K562 (cell line): Measurements from ENCODE around the gene SRCAP. TPM values are rescaled to one million over a fixed set of nuclear protein-coding genes. Genes with fewer than 3 reads are reported as not detected.

Experiments used
- ATAC-seq: fragments of 200-7000 bp; cut with Tn5 transposase; 3 replicates; pipeline ENCODE4 v1.9.1; 2020; ENCODE audit warnings: moderate library complexity
- BruUV-seq: library from RNA; stranded (reverse); fragments of 400-500 nt; replicated peaks from 2 replicates; lab custom pipeline; 2021; lab: Mats Ljungman, UMichigan
- CTCF ChIA-PET: fragments of 300-600 bp; formaldehyde crosslinking; extraction: SDS; loops from one replicate; lab custom pipeline; 2021; ENCODE audit warnings: low intra/inter-chr PET ratio; lab: Yijun Ruan, JAX
- POLR2A ChIA-PET: fragments of 300-600, 350-650 bp; sonication (Branson Sonifier 250); formaldehyde crosslinking; extraction: SDS; loops from one replicate; lab custom pipeline; 2021; ENCODE audit warnings: antibody characterized with exemption, inconsistent platforms; lab: Yijun Ruan, JAX
- DNase-seq, 4 experiments: peaks; one replicate each; pipeline versions ENCODE4 v3.0.0 to v3.0.0-alpha.2; 2011 to 2018; ENCODE audit warnings: low spot score in 3 of 4, mixed read lengths in 3 of 4; ENCODE audit errors: extremely low read depth in 1 of 4
- FAIRE-seq: peaks from 2 replicates; lab custom pipeline; 2011; peaks lifted over from hg19 to GRCh38; lab: Jason Lieb, UNC
- H2AFZ ChIP-seq: 2 replicates; pipeline ENCODE4 v1.6.0; 2011; ENCODE audit warnings: low read depth, low read length, control low read depth, inconsistent platforms
- H3K27ac ChIP-seq: fragments of 200-600 bp; 3 replicates; pipeline ENCODE4 v1.8.0; 2011; ENCODE audit warnings: low read depth, mild to moderate bottlenecking, control low read depth, inconsistent platforms, low read length, moderate library complexity, mixed read lengths; ENCODE audit errors: extremely low read depth
- H3K27me3 ChIP-seq, 2 experiments: fragments of 300-600 bp in 1 of 2; 2 replicates in 1 of 2; 3 replicates in 1 of 2; pipeline versions ENCODE4 v1.6.0 to v1.8.0; 2011; ENCODE audit warnings: inconsistent platforms in 2 of 2, low read length in 2 of 2, mild to moderate bottlenecking in 1 of 2, mixed read lengths in 1 of 2, moderate library complexity in 1 of 2; ENCODE audit not compliant: control insufficient read depth in 2 of 2, insufficient read depth in 2 of 2
- H3K36me3 ChIP-seq: fragments of 300-600 bp; 3 replicates; pipeline ENCODE4 v1.8.0; 2011; ENCODE audit warnings: mild to moderate bottlenecking, low read length, inconsistent platforms; ENCODE audit not compliant: control insufficient read depth, insufficient read depth
- H3K4me1 ChIP-seq, 2 experiments: fragments of 200-600 bp in 1 of 2; replicated peaks in 1 of 2; 2 replicates in 1 of 2; 3 replicates in 1 of 2; pipeline versions ENCODE4 v1.5.1 to v1.8.0; 2011; ENCODE audit warnings: inconsistent platforms in 2 of 2, low read length in 2 of 2, mild to moderate bottlenecking in 1 of 2, mixed read lengths in 1 of 2, moderate library complexity in 1 of 2; ENCODE audit not compliant: control insufficient read depth in 2 of 2, insufficient read depth in 2 of 2
- H3K4me2 ChIP-seq: 2 replicates; pipeline ENCODE4 v1.6.1; 2011; ENCODE audit warnings: low read length, control low read depth, inconsistent platforms, mixed read lengths; ENCODE audit not compliant: insufficient read depth
- H3K4me3 ChIP-seq: fragments of 200-600 bp; sonication (generic), shearing (Covaris generic); 2 replicates; pipeline ENCODE4 v1.5.1; 2016; ENCODE audit warnings: control low read depth, inconsistent platforms
- H3K79me2 ChIP-seq: fragments of 200-600 bp; 3 replicates; pipeline ENCODE4 v1.8.0; 2011; ENCODE audit warnings: low read length, inconsistent platforms; ENCODE audit not compliant: control insufficient read depth, insufficient read depth
- H3K9ac ChIP-seq, 2 experiments: 2 replicates each; pipeline versions ENCODE4 v1.6.0 to v1.6.1; 2011; ENCODE audit warnings: low read depth in 2 of 2, low read length in 2 of 2, control low read depth in 1 of 2, inconsistent platforms in 1 of 2, mild to moderate bottlenecking in 1 of 2, mixed read lengths in 1 of 2; ENCODE audit not compliant: insufficient read depth in 1 of 2
- H3K9me1 ChIP-seq: one replicate; pipeline ENCODE4 v1.6.0; 2011; ENCODE audit warnings: inconsistent platforms, mild to moderate bottlenecking, low read length, moderate library complexity; ENCODE audit not compliant: control insufficient read depth, insufficient read depth
- H3K9me3 ChIP-seq: replicated peaks from 2 replicates; pipeline ENCODE4 v1.5.1; 2011; ENCODE audit warnings: low read depth, low read length, inconsistent platforms; ENCODE audit not compliant: control insufficient read depth, insufficient read depth
- H4K20me1 ChIP-seq: replicated peaks from 2 replicates; pipeline ENCODE4 v1.6.1; 2011; ENCODE audit warnings: low read length, inconsistent platforms, mixed read lengths; ENCODE audit not compliant: control insufficient read depth, insufficient read depth
- HMGN3 ChIP-seq: IDR thresholded peaks from 2 replicates; pipeline ENCODE4 v1.6.1; 2011; ENCODE audit warnings: borderline replicate concordance, low read depth, mild to moderate bottlenecking, mixed read lengths, low read length; ENCODE audit not compliant: insufficient read length; ENCODE audit errors: extremely low read depth
- ILF3 ChIP-seq: fragments of 450-650 bp; IDR thresholded peaks from 2 replicates; pipeline ENCODE4 v1.6.1; 2018; ENCODE audit warnings: antibody characterized with exemption, mild to moderate bottlenecking, moderate library complexity, borderline replicate concordance
- KLF1 ChIP-seq: fragments of 450-650 bp; IDR thresholded peaks from 2 replicates; pipeline ENCODE4 v1.6.1; 2016; ENCODE audit warnings: missing genetic modification characterization, missing compliant biosample characterization
- LCOR ChIP-seq: sonication (generic); formaldehyde crosslinking; IDR thresholded peaks from 2 replicates; pipeline ENCODE4 v1.8.0; 2022; ENCODE audit warnings: mild to moderate bottlenecking, missing genetic modification reagents
- MYNN ChIP-seq, 2 experiments: sonication (generic); formaldehyde crosslinking in 1 of 2; IDR thresholded peaks; 2 replicates each; pipeline versions ENCODE4 v1.5.0 to v1.6.1; 2016 to 2020; ENCODE audit warnings: antibody characterized with exemption in 1 of 2, missing genetic modification reagents in 1 of 2
- NONO ChIP-seq, 2 experiments: fragments of 200-400 bp in 1 of 2; fragments of 450-650 bp in 1 of 2; formaldehyde crosslinking in 1 of 2; IDR thresholded peaks; 2 replicates each; pipeline ENCODE4 v1.6.1; 2017; ENCODE audit warnings: low read depth in 2 of 2, mild to moderate bottlenecking in 2 of 2, moderate library complexity in 2 of 2, low read length in 1 of 2
- TGIF2 ChIP-seq: sonication (generic); formaldehyde crosslinking; IDR thresholded peaks from 2 replicates; pipeline ENCODE4 v1.8.1; 2022; ENCODE audit warnings: mild to moderate bottlenecking, missing genetic modification reagents, moderate library complexity
- ZBTB7A ChIP-seq: IDR thresholded peaks from 2 replicates; pipeline ENCODE4 v1.6.1; 2011; ENCODE audit warnings: low read depth, mild to moderate bottlenecking, low read length, moderate library complexity, borderline replicate concordance; ENCODE audit not compliant: control insufficient read depth
- ZNF3 ChIP-seq: fragments of 250-450 bp; sonication (Bioruptor Pico); IDR thresholded peaks from 2 replicates; pipeline ENCODE4 v1.5.0; 2021; ENCODE audit warnings: mild to moderate bottlenecking, moderate library complexity
- ZNF445 ChIP-seq: fragments of 250-450 bp; sonication (Bioruptor Pico); IDR thresholded peaks from 2 replicates; pipeline ENCODE4 v1.4.0; 2020; ENCODE audit warnings: low read depth, mild to moderate bottlenecking, moderate library complexity
- whole genome bisulfite sequencing: fragments of 100-300 bp; shearing (Covaris generic); methylation state at CpG from one replicate; pipeline ENCODE4 v1.1.6; 2016; ENCODE audit warnings: low coverage, mixed read lengths; ENCODE audit not compliant: insufficient coverage; ENCODE audit errors: missing lambda C conversion rate; 5-methylcytosine and 5-hydroxymethylcytosine counted together
- in situ Hi-C: fragments of 300-500 bp; cut with MboI; formaldehyde crosslinking; loops from 4 replicates; pipeline ENCODE4 v1.15.0; 2018; ENCODE audit warnings: inconsistent platforms, mixed read lengths
- intact Hi-C: fragments of 100-400 bp; cut with micrococcal nuclease; formaldehyde crosslinking; loops from 2 replicates; pipeline ENCODE4 v1.14.2; 2022
- polyA plus RNA-seq, 8 experiments: library from polyadenylated mRNA; depleted of rRNA in 4 of 8; stranded (reverse) in 5 of 8; unstranded in 3 of 8; fragments of >200 nt; fragmentation: Nextera tagmentation in 2 of 8; fragmentation: Illumina TruSeq in 1 of 8; extraction: Ambion mirVana in 2 of 8; extraction: Trizol in 1 of 8; gene quantifications; 2 replicates each; pipeline versions ENCODE4 v1.2.1 to v1.2.3, GENCODE V29; 2011 to 2014; ENCODE audit warnings: inconsistent platforms in 1 of 8, missing spikeins in 1 of 8
- total RNA-seq, 7 experiments: library from RNA; depleted of rRNA in 6 of 7; stranded (reverse); fragments of >200 nt in 6 of 7; fragmentation: Illumina TruSeq in 2 of 7; extraction: Trizol in 2 of 7; gene quantifications; 2 replicates each; pipeline versions ENCODE4 v1.2.1 to v1.2.3, GENCODE V29; 2011 to 2021; ENCODE audit warnings: low replicate concordance in 1 of 7
- TF ChIP-seq, protein P1 (sequence below): fragments of 200-400 bp; formaldehyde crosslinking; IDR thresholded peaks from 2 replicates; pipeline ENCODE4 v1.6.1; 2017; ENCODE audit warnings: mild to moderate bottlenecking, low read depth, low read length, moderate library complexity

Gene SRCAP
- total and polyA plus RNA-seq, 9 of the 15 experiments (the other 6 are each of a cell fraction or from before 2014, with no cell fraction given) = 0.21 to 62.6 (median 5.8) TPM

- H3K79me2 ChIP-seq = peaks cover 33% of the 10 kb centered on the region
- no peaks in the 10 kb centered on the region for H3K9me3 ChIP-seq
- peak overlapping the region; percentile 66 for H3K4me3 ChIP-seq
- no peak for ATAC-seq
- peak overlapping the region; percentile 41; the same call in 1 of the 2 replicates for H2AFZ ChIP-seq
- peaks cover 27 to 49% of the 10 kb centered on the region in 2 experiments for H3K4me1 ChIP-seq
- intact Hi-C loops = loop anchor here (5.0 to 10.0 kb wide), 2 partner anchors 60 to 147 kb away; partner anchors contain the start of gene FBXL19
- TF ChIP-seq KLF1 (peak; percentile 92; the same call in 1 of the 2 replicates), ZNF445 (CRISPR knock-in tag) (0 out of 2 replicates have a peak, but pooled peaks have one; percentile 3), LCOR (CRISPR knock-in tag) (0 out of 2 replicates have a peak, but pooled peaks have one; percentile 6), ZBTB7A (peak; percentile 82; the same call in 1 of the 2 replicates), ZNF3 (CRISPR knock-in tag) (no peak), ILF3 (no peak), HMGN3 (peak; percentile 37), TGIF2 (CRISPR knock-in tag) (0 out of 2 replicates have a peak, but pooled peaks have one; percentile 75), NONO (IDR thresholded peaks at IDR 0.05; ENCODE audit: low read depth in 2 of 2, low read length in 1 of 2) (peak in 1 of 2 experiments; percentile 22; a peak in 1 of 4 replicates), MYNN (IDR thresholded peaks at IDR 0.05) (0 out of 2 replicates have a peak, but pooled peaks have one; percentile 71), MYNN (CRISPR knock-in tag; IDR thresholded peaks at IDR 0.05) (no peak)
- TF ChIP-seq, protein P1, sequence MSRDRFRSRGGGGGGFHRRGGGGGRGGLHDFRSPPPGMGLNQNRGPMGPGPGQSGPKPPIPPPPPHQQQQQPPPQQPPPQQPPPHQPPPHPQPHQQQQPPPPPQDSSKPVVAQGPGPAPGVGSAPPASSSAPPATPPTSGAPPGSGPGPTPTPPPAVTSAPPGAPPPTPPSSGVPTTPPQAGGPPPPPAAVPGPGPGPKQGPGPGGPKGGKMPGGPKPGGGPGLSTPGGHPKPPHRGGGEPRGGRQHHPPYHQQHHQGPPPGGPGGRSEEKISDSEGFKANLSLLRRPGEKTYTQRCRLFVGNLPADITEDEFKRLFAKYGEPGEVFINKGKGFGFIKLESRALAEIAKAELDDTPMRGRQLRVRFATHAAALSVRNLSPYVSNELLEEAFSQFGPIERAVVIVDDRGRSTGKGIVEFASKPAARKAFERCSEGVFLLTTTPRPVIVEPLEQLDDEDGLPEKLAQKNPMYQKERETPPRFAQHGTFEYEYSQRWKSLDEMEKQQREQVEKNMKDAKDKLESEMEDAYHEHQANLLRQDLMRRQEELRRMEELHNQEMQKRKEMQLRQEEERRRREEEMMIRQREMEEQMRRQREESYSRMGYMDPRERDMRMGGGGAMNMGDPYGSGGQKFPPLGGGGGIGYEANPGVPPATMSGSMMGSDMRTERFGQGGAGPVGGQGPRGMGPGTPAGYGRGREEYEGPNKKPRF = no peak
- TF ChIP-seq, all 486 proteins: peak for 8
- peak overlapping the region; percentile 95 for H3K4me2 ChIP-seq
- 20% methylated on average over 15 of the region's 15 CpGs for WGBS
- in situ Hi-C loops = no loop called here
- H4K20me1 ChIP-seq = peaks cover 5% of the 10 kb centered on the region; the same call in 1 of the 2 replicates
- H3K9me1 ChIP-seq = no peaks in the 10 kb centered on the region
- POLR2A ChIA-PET = interaction anchor here (0.6 to 2.6 kb wide), 14 partner anchors 9 to 677 kb away, joined by 3 to 19 read pairs (median 4); partner anchors contain the start of genes PHKG2 and ZNF629
- peaks cover 53% of the 10 kb centered on the region; the same call in 2 of the 3 replicates for H3K36me3 ChIP-seq
- CTCF ChIA-PET = no interaction called here
- H3K27ac ChIP-seq = peak overlapping the region; percentile 94
- H3K9ac ChIP-seq = peak overlapping the region; percentile 97 to 98
- FAIRE-seq (no peak), DNase-seq (no peak)
- no peaks in the 10 kb centered on the region for H3K27me3 ChIP-seq
- TSS peak; percentile 35 for BruUV-seq
Observed at GRCh38 chr16:30775131-30775391, 76.1 kb downstream of the SRCAP start.
